ENCODE measurements around the gene SERGEF.

SERGEF gene

DNA sequence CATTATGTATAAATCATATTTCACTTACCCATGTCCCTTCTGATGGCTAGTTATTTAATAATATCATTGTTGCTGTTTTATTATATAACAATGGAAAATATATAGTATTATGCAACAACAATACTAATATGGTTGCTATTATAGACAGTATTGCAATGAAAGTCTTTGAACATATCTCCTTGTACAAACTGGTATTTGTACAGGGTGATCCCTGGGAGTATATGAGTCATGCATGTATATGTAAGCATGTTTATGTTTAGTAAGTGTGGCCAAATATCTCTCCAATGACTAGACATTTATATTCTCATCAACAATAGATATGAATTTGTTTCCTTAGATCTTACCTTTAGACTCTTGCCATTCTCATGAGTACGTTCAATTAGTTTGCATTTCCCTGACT, 222.4 kb downstream of the SERGEF start:
- no peak for DNase-seq (ENCODE audit: low read depth)
- no peak overlapping the region for H3K4me3 ChIP-seq (ENCODE audit: low read depth, low read length)
- no peak for TF ChIP-seq CTCF (IDR thresholded peaks at IDR 0.05; ENCODE audit: low read depth, low read length, missing control alignments)

DNA sequence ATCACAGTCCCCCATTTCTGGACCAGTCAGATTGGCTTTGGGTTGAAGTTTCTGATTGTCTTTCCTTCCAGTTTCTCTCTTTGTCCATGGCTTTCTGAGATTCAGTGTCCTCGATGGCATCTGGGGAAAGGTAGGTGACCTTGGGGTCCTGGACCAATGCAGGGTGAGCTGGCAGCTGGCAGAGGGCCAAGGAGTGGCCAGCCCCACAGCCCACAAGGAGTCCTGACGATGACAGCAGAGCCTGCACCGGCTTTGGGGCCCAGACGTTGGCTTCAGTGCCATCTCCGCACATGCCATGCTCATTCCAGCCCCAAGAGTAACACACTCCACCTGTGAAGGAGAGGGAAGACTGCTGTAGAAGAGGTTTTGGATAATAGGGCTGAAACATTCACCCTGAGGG, 224.8 kb downstream of the SERGEF start:
- H3K4me3 ChIP-seq (ENCODE audit: low read depth, low read length) = no peak overlapping the region
- no peak for DNase-seq (ENCODE audit: low read depth)
- no peak for TF ChIP-seq CTCF (IDR thresholded peaks at IDR 0.05; ENCODE audit: low read depth, low read length, missing control alignments)

DNA sequence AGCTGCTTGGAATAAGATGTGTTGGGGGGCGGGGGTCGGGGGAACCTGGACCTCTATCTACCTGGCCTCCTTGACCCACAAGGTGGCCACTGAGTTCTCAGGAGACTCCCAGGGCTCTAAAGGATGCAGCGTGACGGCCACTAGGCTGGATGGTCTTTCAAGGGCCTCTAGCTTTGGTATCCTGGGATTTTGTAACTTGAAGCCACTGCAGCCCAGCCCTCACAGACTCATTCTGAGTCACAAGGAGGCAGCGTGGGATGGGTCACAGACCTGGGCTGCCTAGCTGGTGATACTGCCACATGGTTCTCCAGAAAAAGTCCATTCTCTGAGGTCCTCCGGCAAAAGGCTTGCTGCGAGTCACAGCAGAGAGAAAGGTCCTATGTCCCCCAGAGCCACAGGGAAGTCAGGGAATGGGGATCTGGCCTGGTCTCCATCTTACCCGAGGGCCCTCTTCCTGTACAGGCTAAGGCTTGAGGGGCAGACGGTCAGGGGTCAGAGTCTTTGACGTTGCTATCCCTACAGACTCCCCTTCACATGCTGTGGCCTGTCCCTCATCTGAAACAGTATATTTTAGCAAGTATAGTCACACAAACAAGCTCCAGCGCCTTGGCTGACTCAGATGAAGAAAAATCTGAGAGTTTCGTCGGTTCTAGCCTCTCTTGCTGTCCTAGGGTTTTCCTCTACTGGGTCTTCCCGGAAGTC, 225.9 kb downstream of the SERGEF start:
- TF ChIP-seq CTCF (IDR thresholded peaks at IDR 0.05; ENCODE audit: low read depth, low read length, missing control alignments) = no peak
- DNase-seq (ENCODE audit: low read depth) = no peak
- H3K4me3 ChIP-seq (ENCODE audit: low read depth, low read length) = no peak overlapping the region

- TF ChIP-seq CTCF (IDR thresholded peaks at IDR 0.05; ENCODE audit: low read depth, low read length, missing control alignments) = no peak
- no peak overlapping the region for H3K4me3 ChIP-seq (ENCODE audit: low read depth, low read length)
- DNase-seq (ENCODE audit: low read depth) = no peak
Measured at GRCh38 chr11:17783878-17784277, 229.0 kb downstream of the SERGEF start.

DNA sequence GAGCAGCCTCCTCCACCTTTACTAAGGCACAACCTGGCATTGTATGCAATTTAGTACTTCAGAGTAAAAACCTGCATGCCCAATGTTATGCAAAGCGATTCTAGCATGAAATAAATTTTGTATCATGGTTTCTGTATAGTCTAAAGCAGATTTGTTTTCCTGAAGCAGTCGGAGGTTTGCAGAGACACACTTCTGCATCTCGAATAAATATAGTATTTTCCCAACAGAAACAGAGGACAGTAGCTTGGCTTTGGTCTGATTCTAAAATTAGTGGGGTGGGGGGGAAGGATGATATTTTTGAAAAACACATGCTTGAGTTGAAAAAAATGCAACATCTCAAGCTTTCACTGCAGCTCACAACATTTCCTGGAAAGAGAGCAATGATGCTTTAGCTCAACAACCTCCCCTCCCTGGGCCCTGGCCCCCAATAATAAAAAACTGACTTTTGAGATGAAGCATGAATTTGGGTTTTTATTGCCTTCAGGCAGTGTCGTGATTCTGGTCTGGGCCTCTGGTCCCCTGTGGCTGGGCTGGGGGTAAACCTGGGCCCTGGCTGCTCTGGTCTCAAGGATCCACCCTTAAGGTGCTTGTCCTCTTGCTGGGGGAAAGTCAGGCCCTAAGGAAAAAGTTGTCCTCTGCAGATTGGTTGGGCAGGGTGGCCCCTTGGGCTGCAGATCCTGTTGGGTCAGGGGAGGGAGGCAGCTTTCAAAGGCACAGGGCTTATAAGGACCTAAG, 230.1 kb downstream of the SERGEF start:
- TF ChIP-seq CTCF (IDR thresholded peaks at IDR 0.05; ENCODE audit: low read depth, low read length, missing control alignments) = no peak
- H3K4me3 ChIP-seq (ENCODE audit: low read depth, low read length) = no peak overlapping the region
- DNase-seq (ENCODE audit: low read depth) = no peak

- TF ChIP-seq CTCF (IDR thresholded peaks at IDR 0.05; ENCODE audit: low read depth, low read length, missing control alignments) = no peak
- DNase-seq (ENCODE audit: low read depth) = no peak
Measured at GRCh38 chr11:17782145-17782544, 230.7 kb downstream of the SERGEF start.

More at GRCh38 chr11:17782145-17782544, 230.7 kb downstream of the SERGEF start:
- H3K4me3 ChIP-seq (ENCODE audit: low read depth, low read length) = no peak overlapping the region

All from GM12864 (cell line).